ENCODE data around the gene SEC14L1.

The SEC14L1 gene

DNA sequence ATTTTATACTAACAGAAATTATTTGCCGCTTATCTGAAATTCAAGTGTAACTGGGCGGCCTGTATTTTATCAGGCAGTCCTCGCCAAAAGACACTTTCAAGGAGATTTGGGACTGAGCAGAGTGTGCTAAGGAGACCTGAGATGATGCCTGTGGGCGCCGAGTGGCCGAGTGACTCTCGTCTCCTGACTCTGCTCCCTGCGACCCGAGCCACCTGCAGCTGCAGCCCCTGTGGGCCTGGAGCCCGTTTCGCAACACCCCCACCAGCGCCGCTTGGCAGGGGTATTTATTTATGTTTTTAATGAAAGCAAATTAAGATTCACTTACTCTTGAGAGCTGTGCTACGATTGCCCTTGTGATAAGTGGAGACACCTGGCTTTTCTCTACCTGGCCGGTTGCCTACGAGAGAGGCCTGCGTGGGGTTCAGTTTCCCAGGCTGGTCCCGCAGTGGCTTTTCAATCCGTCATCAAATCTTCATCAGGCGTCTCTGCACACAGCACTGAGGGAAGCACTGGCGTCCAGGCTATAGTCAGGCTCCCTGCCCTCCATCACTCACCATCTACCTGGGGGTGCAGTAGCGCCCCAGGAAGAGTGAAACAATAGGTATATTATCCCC lies 124.0 kb downstream of the SEC14L1 start:
- DNase-seq (ENCODE audit: low read depth): no peak

DNA sequence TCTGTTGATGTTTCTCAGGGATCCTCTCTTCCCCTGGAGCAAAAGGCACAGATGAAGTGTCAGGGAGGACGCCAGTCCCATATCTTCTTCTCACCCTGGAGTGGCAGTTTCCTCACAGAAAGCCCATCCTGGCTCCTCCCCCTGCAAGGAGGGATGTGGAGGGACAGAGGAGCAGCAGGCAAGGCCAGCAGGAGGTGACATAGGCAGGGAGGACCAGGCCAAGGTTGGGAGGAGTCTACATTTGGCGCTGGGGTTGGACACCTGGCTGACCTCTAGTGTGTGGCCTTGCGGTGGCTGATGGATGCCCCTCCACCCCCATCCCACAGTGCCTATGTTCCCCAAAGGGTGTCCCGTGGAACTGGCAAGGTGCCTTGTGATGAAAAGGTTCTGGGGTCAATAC lies 125.4 kb downstream of the SEC14L1 start:
- no peak for DNase-seq (ENCODE audit: low read depth)
